ENCODE measurements around the gene SLFN12L. TPM values are rescaled to one million over a fixed set of nuclear protein-coding genes. Genes with fewer than 3 reads are reported as not detected.

Gene SLFN12L
- total RNA-seq: not detected

GRCh38 chr17:35537601-35538141 is at the start of gene SLFN12L:
Gene SLFN12L, minus strand, starts transcription at chr17:35537678. Its CDS starts 15,314 bp downstream, at chr17:35522364.

DNA sequence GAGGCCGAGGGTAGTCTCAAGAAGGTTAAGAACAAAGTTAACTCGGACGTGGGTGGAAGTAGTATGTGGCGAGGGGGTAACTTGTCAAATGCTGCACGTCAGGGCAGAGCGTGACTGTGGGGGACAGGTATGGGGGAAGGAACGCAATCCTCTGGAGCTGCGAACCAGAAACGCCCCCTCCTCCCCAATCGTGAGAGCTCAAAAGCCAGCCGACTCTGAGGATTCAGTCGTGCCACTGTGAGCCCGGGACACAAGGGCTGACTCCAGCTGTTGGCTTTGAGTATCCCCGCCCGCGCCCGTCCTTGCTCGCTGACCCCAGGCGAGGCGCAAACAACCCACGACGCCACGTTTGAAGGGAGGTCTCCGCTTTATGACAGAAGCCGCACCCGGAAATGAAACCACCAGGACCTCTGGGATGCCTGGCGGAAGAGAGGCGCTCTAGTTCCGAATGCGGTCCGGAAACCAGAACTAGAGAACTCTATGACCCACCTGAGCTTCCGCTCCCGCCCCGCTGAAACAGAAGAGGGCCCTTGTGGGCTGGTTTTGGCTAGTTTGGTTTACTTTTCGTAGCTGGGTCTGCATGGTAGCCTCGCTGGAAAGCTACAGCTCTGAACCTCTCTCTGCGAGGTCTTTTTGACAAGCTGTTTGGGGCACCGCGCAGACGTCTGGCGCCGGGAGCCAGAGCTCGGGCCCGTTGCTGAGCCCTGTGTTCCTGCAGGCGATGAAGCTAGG is 40.9 kb upstream of the SLFN12L start, which contains the start of gene PEX12:
Gene PEX12, minus strand, starts transcription at position 375 of the 732 bp plus-strand sequence. CDS start 550 bp downstream, outside the sequence.

DNA sequence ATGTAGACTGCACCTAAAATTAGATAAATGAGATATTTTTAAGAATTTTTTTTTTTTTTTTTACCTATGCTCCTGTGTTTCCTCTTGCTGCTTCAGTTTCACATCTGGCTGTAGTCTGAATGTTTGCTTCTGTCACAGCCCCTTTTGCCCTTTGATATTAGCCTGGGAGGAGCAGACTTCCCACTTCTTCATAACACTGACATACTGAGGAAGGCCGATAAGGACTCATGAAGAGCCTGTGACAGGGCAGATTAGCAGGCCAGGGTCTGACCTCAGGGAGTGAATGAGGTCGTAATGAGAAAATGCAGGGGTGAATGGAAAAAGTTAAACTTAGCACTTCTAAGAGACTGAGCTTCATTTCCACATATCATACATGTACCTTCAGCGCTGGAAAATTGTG is 23.2 kb upstream of the SLFN12L start, which contains the start of gene SLFN14:
Gene SLFN14, minus strand, starts transcription at position 117 of the 400 bp plus-strand sequence. CDS start 2,757 bp downstream, outside the sequence.

GRCh38 chr17:35448214-35448898 is 89.1 kb downstream of the SLFN12L start, which contains the start of gene SLFN13:
Gene SLFN13, minus strand, starts transcription at chr17:35448766. Its CDS starts 3,086 bp downstream, at chr17:35445680.

DNA sequence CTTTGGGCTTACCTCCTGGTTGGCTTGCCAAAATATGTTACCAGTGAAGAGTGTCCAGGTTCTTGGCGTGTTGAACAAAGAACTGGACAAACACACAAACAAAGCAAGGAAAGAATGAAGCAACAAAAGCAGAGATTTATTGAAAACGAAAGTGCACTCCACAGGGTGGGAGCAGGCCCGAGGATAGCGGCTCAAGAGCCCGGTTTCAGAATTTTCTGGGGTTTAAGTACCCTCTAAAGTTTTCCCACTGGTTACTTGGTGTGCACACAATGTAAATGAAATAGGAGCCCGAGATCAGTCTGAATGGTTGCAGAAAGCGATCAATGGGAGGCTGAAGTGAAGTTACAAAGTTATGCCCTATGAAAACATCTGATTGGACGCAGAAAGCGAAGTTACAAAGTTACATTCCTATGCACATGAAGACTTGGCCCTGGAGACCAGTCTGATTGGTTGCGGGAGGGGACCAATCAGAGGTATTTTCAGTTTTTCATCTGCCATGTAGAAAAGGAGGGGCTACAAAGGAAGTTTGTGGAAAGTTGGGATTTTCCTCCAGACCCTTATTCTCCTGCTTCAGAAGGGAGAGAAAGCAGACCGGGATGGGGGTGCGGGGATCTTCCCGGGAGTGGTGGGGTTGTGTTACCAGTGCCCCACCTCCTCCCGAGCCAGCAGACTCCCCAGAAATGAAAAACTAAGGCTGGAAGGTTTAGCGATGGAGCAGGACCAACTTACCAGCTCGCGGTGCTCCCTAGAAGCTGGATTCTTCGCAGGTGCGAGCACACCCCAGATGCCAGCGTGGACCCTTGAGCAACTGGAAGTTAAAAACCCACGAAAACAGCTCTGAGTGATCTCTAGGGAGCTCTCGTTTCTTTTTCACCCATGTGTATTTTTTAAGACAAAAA is 105.1 kb downstream of the SLFN12L start, which contains the start of gene SLFN12:
Gene SLFN12, minus strand, starts transcription at position 325 of the 899 bp plus-strand sequence. CDS start 9,472 bp downstream, outside the sequence.

Small RNA genes within 50 kb of the gene (small RNA-seq; reads per million reads assigned to genes)
- gene AC015911.1 (ENCODE audit: low replicate concordance): not detected
- 28.9 reads per million, percentile 93 among the genes with 10 or more reads in this experiment for gene SNORD7 (ENCODE audit: low replicate concordance)

Other genes starting within 250 kb of the SLFN12L start
- 2.5 TPM for gene SLFN11, start 164.1 kb downstream of the SLFN12L start, total RNA-seq
- 2.2 TPM for gene SLFN12, start 105.2 kb downstream of the SLFN12L start, total RNA-seq
- gene SLFN13, start 88.9 kb downstream of the SLFN12L start, total RNA-seq: 0.94 TPM
- 0.31 TPM for gene SLFN14, start 23.1 kb upstream of the SLFN12L start, total RNA-seq
- gene PEX12, start 40.9 kb upstream of the SLFN12L start, total RNA-seq: 4.7 TPM
- gene AP2B1, start 49.6 kb upstream of the SLFN12L start, total RNA-seq: 190 TPM
- gene RASL10B, start 194.0 kb upstream of the SLFN12L start, total RNA-seq: 6.6 TPM
- gene GAS2L2, start 215.6 kb upstream of the SLFN12L start, total RNA-seq: 0.31 TPM
- gene C17orf50, start 223.2 kb upstream of the SLFN12L start, total RNA-seq: not detected

All from parietal lobe (tissue), 2 donors.